Activated naive CD8-positive, alpha-beta T cell treated with anti-CD3 and anti-CD28 coated beads, Interleukin-2, amount 50 U/mL, for 16 hours (primary cell): Measurements from ENCODE around the gene TULP3.

Experiments
- DNase-seq: peaks from one replicate; pipeline ENCODE4 v3.0.0-alpha.2; 2020; ENCODE audit warnings: low read depth, low spot score

TULP3 gene

DNA sequence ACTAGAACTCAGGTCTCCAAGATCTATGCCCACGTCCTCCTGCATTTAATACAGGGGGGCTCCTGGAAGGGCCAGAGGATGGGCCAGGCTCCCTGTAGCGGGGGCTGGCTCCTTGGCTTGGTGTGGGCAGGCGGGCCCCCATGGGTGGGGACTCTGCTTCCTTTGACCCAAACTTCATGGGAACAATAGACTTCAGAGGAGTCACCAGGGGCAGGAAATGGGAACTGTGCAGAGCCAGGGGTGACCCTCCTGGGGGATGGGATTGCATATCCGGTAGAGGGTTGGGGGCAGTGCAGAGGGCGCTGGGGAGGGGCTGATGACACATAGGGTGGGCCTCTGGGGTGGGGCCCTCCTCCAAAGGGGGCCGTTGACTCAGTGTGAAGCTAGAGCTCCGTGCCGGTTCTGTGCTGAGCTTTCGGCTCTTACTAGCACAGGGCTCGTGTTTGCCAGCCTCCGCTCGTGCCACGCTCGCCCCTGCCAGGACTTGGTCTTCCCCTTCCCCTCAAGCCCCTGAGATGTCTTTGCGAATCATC lies 73.1 kb downstream of the TULP3 start:
- DNase-seq: no peak

DNA sequence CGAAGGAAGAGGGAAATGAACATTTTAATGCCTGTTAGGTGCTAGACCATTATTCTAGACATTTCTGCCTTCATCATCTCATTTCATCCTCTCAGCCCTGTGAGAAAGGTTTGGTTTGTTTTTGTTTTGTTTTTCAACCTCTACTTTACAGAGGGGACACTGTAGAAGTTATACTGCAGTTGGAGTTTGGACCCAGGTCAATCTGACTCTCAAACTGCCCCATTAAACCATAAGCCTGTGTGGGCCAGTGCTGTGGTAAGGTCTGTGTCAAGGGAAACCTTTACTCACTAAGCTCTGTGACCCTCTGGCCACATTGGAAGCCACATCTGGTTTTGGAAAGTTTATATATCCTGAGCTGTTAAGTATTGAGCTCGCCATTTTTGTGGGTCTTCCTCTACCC lies 77.0 kb downstream of the TULP3 start:
- no peak for DNase-seq

DNA sequence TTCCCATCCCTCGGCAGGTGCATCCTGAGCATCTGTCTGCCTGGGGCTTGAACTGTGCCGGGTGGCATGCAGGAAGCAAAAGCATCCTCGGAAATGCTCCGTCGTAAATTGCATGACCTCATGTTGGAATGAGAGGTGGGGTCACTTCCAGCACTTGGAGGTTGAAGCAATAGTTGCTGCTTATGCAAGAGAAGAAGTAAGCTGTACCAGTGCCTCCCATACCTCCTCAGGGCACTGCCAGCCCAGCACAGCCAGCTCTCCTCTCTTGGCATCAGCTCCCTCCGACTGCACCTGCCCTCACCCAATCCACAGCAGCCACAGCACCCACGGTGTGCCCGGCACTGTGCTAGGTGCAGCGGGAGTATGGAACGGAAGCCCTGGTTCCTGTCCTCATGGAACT lies 80.1 kb downstream of the TULP3 start:
- no peak for DNase-seq

DNA sequence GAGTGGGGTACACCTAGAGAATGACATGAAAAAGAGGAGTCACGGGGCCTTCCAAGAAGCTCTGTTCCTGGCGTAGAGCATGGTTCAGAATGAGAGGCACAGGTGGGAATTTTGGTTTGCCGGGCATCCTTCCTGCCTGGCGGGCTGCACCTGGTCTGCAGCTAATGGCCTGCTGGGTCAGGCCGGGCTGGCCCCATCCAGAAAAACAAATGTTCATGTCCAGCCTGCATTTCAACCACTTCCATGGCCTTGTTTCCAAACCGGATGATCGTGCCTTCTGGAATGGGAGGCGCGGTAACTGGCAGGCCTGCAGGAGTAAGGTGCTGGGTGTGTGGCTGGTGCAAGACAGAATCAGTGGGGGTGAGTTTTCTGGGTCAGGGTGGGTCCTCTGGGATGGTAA lies 82.9 kb downstream of the TULP3 start:
- DNase-seq: no peak

DNA sequence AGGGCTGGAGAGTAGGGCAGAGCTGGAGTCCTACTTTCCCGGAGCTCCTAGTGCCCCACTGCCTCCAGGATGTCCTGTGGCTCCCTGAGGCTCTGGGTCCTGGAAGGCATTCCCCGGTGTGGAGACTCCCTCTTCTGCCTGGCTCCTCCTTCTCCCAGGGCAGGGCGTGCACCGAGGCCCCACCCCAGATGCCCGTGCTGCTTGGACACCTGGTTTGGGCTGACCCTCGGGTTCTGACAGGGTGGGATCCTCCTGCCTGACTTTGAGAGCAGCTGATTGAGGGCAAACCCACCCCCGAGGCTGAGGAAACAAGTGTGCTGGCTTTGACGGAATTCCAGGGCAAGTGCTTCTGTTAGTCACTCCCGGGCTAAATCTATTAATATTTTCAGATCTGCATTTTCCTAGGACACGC lies 83.9 kb downstream of the TULP3 start:
- DNase-seq: no peak

DNA sequence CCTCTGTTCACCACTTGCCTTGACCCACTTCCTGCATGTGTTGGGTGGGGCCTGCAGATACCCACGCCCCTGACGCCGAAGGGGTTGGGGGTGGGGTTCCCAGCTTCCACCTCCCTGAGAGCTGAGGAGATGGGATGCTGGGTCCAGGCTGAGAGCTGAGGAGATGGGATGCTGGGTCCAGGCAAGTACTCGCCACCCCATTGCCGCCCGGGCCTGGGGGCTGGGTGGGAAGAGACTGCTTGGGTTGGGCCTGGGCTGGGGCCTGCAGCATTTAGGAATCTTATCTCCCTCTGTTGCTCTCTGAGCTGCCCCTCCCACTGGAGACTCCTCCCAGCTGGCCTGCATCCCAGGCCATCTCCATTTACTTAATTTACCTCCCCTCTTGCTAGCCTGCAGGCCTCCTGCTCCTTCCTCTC lies 85.9 kb downstream of the TULP3 start:
- no peak for DNase-seq

DNA sequence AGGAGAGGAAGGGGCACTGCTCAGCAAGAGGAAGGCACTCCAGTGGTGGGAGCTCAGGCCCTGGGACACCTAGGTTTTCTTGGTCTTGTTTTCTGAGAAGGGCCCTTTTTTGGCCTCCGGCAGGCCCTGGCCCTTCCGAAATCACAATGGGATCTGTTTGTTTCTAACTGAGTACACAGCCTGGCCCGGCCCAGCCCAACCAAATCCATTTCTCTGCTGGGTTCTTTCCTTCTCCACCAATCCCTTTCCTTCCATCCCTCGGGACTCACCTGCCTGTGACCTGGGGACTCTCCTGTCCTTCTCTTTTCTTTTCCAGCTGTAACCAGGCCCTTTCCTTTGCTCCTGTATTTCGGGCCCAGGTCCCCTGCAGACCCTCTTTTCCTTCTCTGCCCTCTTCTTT lies 87.1 kb downstream of the TULP3 start:
- DNase-seq: no peak

DNA sequence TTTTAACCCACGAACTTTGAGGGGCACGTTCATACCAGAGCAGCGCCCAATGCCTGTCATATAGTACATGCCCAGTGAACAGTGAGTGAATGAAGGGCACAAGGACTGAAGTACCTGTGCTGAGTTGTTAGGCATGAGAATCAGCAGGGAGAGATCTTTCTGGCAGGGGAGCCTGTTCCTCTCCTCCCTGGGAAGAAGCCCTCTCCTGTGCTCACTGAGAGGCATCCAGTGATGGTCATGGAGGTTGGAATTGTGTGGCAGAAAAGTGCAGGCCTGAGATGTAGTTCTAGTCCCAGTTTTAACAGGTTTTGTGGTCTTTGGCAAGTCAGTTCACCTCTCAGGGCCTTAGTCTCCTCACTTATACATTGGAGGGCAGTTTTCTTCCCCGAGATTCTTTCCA lies 89.1 kb downstream of the TULP3 start:
- no peak for DNase-seq

DNA sequence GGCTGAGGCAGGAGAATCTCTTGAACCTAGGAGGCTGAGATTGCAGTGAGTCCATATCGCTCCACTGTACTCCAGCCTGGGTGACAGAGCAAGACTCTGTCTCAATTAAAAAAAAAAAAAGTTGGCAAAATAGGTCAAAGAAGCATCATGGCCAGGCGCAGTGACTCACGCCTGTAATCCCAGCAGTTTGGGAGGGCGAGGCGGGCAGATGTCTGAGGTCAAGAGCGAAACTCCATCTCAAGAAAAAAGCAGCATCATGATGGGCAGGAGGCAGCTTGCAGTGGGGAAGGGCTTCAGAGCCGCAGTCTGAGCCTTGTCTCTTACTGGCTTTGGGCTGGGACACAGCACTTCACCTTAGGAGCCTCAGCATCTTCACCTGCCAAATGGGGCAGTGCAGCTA lies 89.9 kb downstream of the TULP3 start:
- DNase-seq: no peak

DNA sequence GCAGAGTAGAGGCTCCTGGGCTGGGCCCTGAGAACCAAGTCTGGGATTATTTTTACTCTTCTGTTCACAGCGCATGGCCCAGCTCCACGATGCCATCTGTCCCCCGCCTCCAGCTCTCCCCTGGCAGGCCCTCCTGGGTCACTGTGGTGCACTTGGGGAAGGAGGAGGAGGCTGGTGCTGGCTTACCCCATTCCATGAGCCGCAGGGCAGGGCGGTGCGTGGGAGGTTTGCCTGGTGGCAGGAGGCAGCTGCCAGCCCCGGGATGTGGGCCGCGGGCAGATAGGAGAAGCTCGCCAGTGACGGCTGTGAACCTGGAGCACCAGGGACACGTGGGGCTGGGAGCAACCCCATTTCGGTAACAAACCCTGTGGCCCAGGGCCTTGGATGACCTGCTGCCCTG lies 91.7 kb downstream of the TULP3 start:
- DNase-seq: no peak

DNA sequence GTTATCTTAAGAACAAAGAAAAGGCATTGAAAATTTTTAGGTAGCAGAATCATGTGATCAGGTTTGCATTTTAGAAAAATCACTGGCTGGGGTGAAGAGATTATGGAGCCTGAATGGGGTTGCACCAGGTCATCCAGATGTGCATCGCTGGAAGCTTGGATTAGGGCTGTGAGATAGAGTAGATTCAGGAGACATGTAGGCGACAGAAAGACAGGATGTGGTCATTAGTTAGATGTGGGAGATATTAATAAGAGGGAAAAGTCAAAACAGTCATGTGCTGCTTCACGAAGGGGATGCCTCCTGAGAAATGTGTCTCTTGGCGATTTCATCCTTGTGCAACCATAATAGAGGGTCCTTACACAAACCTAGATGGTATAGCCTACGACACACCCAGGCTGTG lies 93.6 kb downstream of the TULP3 start:
- DNase-seq: no peak

DNA sequence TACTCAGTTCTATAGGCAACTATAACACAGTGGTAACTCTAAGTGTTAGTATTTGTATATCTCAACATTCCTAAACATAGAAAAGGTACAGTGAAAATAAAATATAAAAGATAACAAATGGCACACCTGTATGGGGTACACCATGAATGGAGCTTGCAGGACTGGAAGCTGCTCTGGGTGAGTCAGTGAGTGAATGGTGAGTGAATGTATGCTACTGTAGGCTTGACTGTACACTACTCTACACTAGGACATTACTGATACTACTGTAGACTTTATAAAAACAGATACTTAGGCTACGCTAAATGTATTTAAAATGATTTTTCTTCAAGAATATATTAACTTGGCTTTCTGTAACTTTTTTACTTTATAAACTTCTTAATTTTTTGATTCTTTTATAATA lies 94.0 kb downstream of the TULP3 start:
- DNase-seq: no peak

DNA sequence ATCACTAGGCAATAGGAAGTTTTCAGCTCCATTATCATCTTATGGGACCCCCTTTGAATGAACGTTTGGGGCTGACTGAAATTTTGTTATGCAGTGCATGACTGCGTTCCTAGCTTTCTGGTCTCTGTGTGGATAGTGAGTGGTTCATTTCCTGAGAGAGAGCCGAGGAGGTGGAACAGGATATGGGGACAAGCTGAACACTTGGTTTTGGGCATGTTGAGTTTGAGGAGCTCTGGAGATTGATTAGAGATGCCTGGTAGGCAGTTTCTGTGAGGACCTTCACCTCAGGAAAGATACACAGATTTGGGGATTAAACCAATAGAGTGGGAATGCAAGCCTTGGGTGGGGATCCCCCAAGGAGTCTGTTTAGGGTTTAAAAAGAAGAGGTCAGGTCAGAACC lies 96.2 kb downstream of the TULP3 start:
- DNase-seq: no peak

DNA sequence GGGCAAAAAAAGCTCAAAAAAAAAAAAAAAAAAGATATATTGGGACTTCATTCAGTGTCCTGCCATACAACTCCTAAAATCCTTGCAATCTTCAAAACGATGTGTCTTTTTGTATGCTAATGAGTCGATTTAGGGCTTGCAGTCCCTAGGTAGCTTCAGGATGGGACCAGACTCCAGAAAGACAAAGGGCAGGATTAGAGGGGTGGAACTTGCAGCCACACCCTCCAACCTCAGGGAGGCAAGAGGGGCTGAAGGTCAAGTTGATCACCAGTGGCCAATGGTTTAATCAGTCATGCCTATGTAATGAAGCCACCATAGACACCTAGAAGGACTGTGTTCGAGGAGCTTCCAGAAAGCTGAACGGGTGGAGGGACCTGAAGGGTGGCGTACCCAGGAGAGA lies 97.8 kb downstream of the TULP3 start:
- no peak for DNase-seq
